ENCODE measurements around the gene WFIKKN1.
"Not testable (repeated sequence)": the region's sequence is repeated elsewhere in the genome, so short reads cannot be mapped to it uniquely, and the experiment has no call there.

WFIKKN1 gene

GRCh38 chr16:595094-595528, 35.7 kb upstream of the WFIKKN1 start:
- DNase-seq (ENCODE audit: low read depth), result no peak

GRCh38 chr16:595942-596735, 34.6 kb upstream of the WFIKKN1 start:
- no peak for DNase-seq (ENCODE audit: low read depth)

DNA sequence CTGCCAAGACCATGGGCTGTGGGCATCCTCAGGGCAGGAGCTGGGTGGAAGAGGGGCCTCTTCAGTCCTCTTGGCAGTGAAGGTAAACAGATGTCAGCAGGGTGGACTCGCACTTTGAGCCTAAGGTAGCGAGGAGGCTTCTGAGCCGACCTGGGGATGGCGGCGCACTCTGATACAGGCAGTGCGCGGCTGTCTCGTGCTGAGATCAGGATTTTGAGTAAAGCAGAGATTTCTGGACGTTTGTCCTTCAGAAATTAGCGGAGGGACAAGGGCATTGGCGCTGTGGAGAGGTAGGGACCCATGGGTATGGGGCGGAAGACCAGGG, 34.1 kb upstream of the WFIKKN1 start:
- no peak for DNase-seq (ENCODE audit: low read depth)

DNA sequence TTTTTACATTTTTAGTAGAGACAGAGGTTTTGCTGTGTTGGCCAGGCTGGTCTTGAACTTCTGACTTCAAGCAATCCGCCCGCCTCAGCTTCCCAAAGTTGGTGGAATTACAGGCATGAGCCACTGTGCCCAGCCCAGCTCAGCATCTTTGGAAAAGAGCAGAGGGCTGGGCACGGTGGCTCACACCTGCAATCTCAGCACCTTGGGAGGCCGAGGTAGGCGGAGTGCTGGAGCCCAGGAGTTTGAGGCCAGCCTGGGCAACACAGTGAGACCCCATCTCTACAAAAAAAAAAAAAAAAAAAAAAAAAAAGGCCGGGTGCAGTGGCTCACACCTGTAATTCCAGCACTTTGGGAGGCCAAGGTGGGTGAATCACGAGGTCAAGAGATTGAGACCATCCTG, 33.1 kb upstream of the WFIKKN1 start:
- DNase-seq (ENCODE audit: low read depth), result not testable (repeated sequence)

- DNase-seq (ENCODE audit: low read depth), result no peak
These were observed 31.7 kb upstream of the WFIKKN1 start for GRCh38 chr16:598823-599739.

- DNase-seq (ENCODE audit: low read depth), result no peak
These were observed 30.0 kb upstream of the WFIKKN1 start for GRCh38 chr16:600781-601180.

DNA sequence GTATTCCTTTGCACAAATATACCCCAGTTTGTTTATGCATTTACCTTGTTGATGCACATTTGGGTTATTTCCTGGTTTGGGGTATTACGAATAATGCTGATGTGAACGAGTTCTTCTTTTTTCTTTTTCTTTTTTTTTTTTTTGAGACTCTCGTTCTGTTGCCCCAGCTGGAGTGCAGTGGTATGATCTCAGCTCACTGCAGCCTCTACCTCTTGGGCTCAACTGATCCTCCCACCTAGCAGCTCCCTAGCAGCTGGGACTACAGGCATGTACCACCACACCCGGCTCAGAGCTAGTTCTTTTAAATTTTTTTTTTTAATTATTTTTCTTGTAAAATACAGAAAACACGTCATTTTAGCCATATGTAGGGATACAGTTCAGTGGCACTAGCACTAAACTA, 26.9 kb upstream of the WFIKKN1 start:
- DNase-seq (ENCODE audit: low read depth), result no peak

DNA sequence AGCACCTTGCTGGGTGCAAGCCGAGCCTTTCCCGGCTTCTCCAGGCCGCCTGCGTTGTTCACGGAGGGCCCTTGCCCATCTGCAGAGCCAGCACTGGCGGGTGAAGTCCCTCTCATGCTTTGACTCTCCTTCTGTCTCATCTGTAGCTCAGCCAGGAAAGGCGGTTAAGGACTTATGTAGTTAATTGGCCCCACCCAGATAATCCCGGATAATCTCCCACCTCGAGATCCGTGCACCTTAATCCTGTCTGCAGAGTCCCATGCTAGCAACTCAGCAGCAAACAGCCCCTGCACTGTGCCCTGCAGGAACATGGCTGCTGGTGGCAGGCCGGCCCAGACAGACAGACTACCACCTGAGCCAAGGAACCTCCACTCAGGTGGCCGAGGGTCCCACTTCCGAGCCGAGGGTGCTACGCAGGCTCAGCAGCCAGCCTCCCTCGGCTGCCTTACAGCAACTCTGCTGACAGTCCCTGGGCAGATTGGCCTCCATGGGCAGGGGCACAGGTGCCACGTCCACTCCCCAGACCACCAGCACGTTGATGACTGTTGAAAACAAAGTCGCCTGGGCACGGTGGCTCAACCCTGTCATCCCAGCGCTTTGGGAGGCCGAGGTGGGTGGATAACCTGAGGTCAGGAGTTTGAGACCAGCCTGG, 24.0 kb upstream of the WFIKKN1 start:
- no peak for DNase-seq (ENCODE audit: low read depth)

GRCh38 chr16:608019-608418, 22.8 kb upstream of the WFIKKN1 start:
- DNase-seq (ENCODE audit: low read depth), result no peak

- no peak for DNase-seq (ENCODE audit: low read depth)
These were observed 21.5 kb upstream of the WFIKKN1 start for GRCh38 chr16:609316-609715.

GRCh38 chr16:609984-610383, 20.8 kb upstream of the WFIKKN1 start:
- DNase-seq (ENCODE audit: low read depth), result no peak

DNA sequence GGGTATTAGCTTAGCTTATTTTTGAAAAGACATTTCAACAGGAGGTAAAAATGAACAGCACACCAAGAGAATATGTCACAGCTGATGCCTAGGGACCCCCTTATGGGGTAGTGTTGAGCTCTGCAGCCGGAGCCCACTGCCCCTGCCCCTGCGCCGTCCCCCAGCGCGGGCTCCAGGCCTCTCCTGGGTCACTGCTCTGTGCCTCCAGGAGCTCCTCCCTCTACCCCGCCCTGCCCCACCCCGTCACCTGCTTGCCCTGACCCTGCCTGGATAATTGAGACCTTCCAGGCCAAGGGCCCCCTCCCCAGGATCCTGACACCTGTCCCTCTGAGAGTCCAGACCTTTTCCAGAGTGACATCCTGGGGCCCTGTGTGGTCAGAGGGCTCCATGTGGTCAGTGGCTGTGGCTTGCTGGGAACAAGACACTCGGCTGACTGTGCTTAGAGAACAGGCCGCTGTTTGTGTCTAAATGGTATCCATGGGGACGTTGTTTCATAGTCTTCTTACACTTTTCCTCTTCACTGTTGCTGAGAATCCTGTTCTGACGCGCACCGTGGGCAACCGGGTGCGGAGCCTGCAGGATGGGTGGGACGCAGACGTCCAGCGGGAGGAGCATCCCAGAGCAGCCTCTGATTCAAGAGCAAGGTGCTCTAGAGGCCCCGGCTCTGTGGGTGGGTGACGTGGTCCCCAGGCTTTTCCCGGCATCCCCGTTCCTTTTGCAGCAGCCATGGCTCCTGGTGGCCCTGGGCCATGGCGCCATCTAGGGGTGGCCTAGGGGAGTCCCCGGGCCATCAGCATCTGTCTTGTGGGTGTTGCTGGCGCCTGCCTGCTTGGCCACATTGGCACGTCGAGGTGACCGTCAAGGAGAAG, 20.0 kb upstream of the WFIKKN1 start:
- DNase-seq (ENCODE audit: low read depth), result no peak

GRCh38 chr16:615122-615521, 15.7 kb upstream of the WFIKKN1 start:
- no peak for DNase-seq (ENCODE audit: low read depth)

GRCh38 chr16:616733-617586, 13.8 kb upstream of the WFIKKN1 start:
- no peak for DNase-seq (ENCODE audit: low read depth)

- DNase-seq (ENCODE audit: low read depth), result no peak
These were observed 12.9 kb upstream of the WFIKKN1 start for GRCh38 chr16:617855-618254.

DNA sequence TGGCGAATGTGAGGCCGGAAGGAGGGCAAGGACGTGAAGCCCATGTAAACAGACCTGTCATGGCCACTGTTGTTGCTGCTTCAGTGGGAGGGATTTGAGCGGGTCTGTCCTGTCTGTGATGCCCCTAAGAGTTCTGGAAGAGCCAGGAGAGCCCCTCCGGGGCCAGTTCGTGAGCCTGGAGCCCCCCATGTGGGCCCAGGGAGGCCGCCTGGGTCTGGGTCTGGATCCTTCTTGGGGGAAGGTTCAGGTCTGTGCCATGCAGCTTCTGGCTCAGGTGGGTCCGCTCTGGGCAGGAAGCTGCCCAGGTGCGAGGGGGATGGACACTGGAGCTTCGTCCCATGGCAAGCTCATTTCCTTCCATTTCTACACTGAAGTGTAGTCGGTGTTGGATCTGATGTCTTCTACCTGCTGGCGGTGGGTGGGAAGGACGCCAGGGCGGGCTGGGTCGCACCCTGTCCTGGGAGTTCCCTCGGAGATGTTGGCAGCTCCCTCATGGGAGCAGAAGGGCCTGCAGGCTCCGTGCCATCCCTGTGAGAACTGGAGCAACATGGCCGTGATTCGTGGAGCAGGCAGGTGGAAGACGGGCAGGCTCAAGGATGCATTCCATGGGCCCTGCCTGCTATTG, 11.2 kb upstream of the WFIKKN1 start:
- DNase-seq (ENCODE audit: low read depth), result no peak

DNA sequence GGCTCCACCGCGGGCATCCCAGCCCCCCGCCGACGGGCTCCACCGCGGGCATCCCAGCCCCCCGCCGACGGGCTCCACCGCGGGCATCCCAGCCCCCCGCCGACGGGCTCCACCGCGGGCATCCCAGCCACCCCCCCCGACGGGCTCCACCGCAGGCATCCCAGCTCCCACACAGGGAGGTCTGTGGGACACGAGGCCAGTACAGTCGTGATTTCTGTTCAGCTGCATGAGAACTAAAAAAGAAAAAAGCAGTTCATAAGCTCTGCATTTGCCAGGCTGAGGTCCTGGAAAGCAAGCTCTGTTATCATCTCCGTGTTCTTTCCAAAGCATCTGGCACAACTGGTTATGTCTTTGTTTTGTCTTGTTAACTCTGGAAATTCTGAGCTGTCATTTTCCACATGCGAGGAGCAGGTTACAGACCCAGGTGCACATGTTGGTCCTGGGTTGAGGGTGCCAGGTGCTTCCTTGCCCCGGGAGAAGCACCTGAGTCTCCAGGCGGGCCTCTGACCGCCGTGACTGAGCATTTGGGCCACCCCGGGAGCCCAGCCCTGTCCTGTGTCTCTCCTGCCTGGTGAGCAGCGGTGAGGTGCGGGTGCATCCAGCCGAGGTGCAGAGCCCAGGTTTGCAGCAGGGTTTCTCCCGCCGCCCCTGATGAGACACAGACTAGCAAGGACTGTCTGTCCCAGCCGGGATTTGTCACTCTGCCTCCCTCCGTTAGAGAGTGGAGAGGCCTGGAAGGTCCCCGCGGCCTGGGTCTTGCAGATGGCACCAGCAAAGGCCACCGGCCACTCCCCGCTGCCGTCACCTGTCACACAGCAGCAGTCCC, 9.9 kb upstream of the WFIKKN1 start:
- no peak for DNase-seq (ENCODE audit: low read depth)

GRCh38 chr16:621526-622105, 9.2 kb upstream of the WFIKKN1 start:
- no peak for DNase-seq (ENCODE audit: low read depth)

- no peak for DNase-seq (ENCODE audit: low read depth)
These were observed 7.9 kb upstream of the WFIKKN1 start for GRCh38 chr16:622920-623280.
